Fibroblast of pulmonary artery (primary cell): Measurements from ENCODE around the gene SPEF1.

Experiments used
- DNase-seq: peaks from one replicate; pipeline ENCODE4 v3.0.0-alpha.2; 2010; ENCODE audit warnings: low read depth
- H3K4me3 ChIP-seq: replicated peaks from 2 replicates; pipeline ENCODE4 v1.5.1; 2011; ENCODE audit warnings: low read depth, mild to moderate bottlenecking, control low read depth, low read length, moderate library complexity
- TF ChIP-seq, protein P1 (sequence below): IDR thresholded peaks from 2 replicates; pipeline ENCODE4 v1.5.1; 2011; ENCODE audit warnings: mild to moderate bottlenecking, control low read depth, low read length, inconsistent platforms; ENCODE audit errors: missing control alignments

SPEF1 gene

DNA sequence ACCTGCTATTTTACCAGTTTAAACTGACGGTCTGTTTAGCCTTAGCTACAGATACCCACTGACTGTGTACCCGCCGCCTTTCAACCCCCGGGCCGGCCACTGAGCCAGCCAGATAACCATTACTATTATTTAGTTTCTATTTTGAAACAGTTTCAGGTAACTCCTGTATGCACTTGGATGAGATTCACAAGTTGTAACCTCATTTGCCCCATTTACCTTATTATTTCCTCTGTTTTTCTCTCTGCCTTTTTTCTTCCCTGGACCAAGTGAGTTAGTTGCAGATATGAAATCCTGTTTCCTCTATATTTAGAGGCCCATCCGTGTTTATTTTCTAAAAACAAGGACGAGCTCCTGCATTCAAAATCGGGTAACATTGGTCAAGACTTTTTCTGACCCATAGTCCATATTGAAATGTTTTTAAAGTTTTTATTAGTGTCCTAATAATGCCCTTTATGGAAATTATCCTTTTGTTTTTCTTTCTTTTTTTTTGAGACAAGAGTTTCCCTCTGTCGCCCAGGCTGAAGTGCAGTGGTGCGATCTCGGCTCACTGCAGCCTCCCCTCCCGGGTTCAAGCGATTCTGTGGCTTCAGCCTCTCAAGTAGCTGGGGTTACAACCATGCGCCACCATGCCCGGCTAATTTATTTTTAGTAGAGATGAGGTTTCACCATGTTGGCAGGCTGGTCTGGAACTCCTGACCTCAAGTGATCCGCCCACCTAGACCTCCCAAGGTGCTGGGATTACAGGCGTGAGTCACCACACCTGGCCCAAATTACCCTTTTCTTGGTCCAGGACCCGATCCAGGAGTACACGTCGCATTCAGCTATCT is 39.9 kb upstream of the SPEF1 start:
- DNase-seq, result no peak
- TF ChIP-seq, protein P1, sequence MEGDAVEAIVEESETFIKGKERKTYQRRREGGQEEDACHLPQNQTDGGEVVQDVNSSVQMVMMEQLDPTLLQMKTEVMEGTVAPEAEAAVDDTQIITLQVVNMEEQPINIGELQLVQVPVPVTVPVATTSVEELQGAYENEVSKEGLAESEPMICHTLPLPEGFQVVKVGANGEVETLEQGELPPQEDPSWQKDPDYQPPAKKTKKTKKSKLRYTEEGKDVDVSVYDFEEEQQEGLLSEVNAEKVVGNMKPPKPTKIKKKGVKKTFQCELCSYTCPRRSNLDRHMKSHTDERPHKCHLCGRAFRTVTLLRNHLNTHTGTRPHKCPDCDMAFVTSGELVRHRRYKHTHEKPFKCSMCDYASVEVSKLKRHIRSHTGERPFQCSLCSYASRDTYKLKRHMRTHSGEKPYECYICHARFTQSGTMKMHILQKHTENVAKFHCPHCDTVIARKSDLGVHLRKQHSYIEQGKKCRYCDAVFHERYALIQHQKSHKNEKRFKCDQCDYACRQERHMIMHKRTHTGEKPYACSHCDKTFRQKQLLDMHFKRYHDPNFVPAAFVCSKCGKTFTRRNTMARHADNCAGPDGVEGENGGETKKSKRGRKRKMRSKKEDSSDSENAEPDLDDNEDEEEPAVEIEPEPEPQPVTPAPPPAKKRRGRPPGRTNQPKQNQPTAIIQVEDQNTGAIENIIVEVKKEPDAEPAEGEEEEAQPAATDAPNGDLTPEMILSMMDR, result no peak
- H3K4me3 ChIP-seq, result peak overlapping the region; percentile 71

DNA sequence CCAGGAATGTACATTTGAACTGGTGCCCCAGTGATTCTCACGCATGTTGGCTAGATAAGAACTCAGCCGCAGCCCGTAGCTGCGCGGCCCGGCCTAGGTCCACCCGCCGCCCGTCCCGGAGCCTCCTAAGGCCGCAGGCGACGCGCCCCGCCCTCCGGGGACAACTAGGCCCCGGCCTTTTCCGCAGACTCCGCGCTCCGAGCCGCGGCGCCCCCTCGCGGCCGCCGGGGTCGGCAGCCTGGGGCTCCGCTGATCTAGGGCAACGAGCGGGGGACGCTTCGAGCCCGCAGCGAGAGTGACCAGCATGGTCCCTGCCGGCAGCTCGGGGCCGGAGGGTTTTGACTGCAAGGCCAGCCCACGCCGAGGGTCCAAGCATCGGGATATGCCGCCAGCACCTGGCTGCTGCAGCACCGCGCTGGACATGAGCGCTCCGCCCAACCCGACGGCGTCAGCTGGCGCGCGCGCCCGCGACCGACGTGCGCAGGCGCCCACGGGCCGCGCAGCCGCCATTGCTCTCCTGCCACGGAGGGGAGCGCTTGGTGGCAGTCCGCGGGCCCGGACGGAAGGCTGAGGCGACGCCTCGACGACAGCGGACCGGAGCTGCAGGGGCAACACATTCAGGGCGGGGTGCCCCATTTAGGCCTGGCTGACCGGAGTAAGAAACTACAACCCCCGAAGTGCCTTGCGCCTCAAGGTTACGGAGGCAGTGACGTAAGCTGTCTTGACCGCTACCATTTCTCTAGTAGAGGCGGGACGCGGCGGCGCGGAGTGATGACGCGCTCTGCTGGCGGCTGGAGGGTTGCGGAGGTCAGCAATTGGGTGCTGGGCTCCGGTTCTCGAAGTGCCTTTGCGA is 39.0 kb upstream of the SPEF1 start, which contains the start of gene AP5S1:
Gene AP5S1, plus strand, starts transcription at position 500 of the 853 bp plus-strand sequence. CDS start 1,571 bp downstream, outside the sequence.
- DNase-seq, result peak; percentile 97
- H3K4me3 ChIP-seq, result peak within 1 kb of the TSS; percentile 71
- TF ChIP-seq, protein P1, result peak; percentile 39

DNA sequence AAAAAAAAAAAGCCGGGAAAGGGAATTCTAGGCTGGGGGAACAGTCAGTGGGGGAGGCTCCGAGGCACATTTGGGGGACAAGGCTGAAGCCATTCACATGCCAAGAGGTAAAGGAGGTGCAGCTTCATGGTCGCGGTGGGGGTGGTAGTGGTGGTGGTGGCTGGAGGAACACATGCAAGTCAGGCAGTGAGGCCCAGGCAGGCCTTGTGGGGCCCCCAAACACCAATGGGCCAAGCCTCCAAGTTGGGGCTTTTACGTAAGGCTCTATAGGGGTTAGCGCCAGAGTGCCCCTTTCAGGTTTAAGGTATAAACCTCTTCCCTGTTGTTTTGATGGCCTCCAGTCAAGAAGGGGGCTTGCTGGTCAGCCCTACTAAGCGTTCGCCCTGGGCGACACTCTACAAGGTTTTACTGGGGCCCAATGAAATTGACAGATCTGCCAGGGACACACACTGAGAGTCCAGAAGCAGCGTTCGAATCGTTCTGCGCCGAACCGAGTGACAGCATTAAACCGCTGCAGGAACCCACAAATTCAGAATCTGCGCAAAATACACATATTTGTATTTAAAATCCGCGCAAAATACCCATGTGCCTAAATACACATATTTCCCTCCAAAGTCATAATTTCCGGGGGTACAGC is 38.3 kb upstream of the SPEF1 start:
- H3K4me3 ChIP-seq, result peak overlapping the region; percentile 71
- DNase-seq, result no peak
- TF ChIP-seq, protein P1, result no peak

DNA sequence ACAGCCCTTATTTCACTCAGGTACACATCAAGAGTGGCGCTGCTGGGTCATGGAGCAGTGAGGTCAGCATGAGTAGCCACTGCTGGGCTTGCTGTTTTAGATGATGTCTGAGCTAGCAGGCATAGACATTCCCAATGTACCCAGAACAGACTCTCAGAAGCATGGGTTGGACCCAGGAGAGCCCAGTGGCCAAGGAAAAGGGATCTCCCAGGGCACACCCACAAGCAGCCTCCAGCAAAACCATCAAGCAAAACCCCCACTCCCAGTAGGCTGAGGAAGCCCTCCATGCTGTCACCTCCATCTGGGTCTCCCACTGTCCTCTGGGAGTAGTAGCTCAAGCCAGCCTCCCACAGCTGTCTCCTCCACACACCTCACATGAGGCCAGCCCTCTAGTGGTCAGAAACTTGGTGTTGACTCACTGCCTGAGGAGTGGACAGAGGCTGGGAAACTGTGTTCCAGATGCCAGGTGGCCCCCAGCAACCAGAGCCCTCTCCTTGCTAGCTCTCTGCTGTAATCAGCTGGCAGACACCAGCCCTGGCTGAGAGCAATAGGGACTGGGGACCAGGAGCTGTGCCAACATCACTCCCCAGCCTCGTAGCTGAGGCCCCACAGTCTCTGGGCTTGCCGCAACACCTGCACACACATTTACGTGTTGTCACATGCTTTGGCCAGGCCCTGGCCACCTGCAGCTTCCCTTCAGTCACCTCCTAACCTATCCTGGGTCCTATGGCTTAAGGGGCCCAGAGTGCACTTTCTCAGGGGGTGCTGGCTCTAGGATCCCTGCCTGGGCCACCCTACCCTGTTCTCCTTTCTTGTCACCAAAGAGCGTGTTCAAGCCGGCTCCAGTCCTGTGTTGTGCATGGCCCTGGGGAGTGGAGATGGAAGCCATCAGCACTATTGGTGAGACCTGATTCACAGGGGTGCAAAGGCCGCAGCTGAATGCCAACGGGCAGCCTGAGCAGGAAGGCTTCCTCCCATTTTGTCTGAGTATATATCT is 37.2 kb upstream of the SPEF1 start:
- no peak overlapping the region for H3K4me3 ChIP-seq
- DNase-seq, result peak; percentile 89
- TF ChIP-seq, protein P1, result peak; percentile 86

DNA sequence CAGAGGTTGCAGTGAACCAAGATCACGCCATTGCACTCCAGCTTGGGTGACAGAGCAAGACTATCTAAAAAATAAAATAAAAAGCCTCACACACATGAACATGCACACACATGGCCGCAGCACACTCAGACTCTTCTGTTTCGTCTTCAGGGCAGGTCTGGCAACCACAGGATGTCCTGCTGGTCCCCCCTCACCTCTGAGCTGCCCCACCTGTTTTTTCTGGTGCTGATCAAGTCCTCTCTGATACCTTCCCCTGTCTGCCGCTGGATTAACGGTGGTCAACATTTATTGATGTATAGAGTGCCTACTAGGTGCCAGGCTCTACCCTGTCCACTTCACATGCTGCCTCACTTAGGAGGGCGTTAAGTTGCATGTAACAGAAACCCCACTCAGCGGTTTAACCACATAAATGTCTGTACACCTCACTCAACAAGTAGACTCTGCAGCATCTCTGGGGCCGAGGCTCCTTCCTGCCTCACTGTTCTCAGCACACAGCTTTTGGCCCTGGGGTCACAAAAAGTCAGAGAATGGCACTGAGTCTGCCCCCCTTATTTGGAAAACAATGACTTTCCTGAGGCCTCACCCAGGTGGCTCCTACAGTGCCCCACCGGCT is 34.6 kb upstream of the SPEF1 start:
- no peak overlapping the region for H3K4me3 ChIP-seq
- no peak for DNase-seq
- TF ChIP-seq, protein P1, result no peak
